NCI-H345 treated with DMSO at 0.1 percent for 48 hours (cell line): ENCODE results near the gene PRKCB.
"Not testable (repeated sequence)": the region's sequence is repeated elsewhere in the genome, so short reads cannot be mapped to it uniquely, and the experiment has no call there.

Experiments used
- DNase-seq: peaks from one replicate; lab custom pipeline; 2025; ENCODE audit not compliant: unreplicated experiment; lab: John Stamatoyannopoulos, UW

The PRKCB gene

GRCh38 chr16:24204150-24204665, 368.4 kb downstream of the PRKCB start:
- no peak for DNase-seq

GRCh38 chr16:24206926-24207325, 371.1 kb downstream of the PRKCB start:
- no peak for DNase-seq

- no peak for DNase-seq
Observed at GRCh38 chr16:24208710-24209109, 372.9 kb downstream of the PRKCB start.

GRCh38 chr16:24214992-24215391, 379.2 kb downstream of the PRKCB start:
- no peak for DNase-seq

GRCh38 chr16:24216961-24217360, 381.2 kb downstream of the PRKCB start:
- no peak for DNase-seq

GRCh38 chr16:24217461-24217860, 381.7 kb downstream of the PRKCB start:
- no peak for DNase-seq

GRCh38 chr16:24218299-24218698, 382.5 kb downstream of the PRKCB start:
- no peak for DNase-seq

GRCh38 chr16:24221219-24221618, 385.4 kb downstream of the PRKCB start:
- DNase-seq = no peak

- DNase-seq = no peak
Observed at GRCh38 chr16:24228514-24228913, 392.7 kb downstream of the PRKCB start.

- DNase-seq = no peak
Observed at GRCh38 chr16:24232936-24233335, 397.2 kb downstream of the PRKCB start.

GRCh38 chr16:24234737-24235136, 399.0 kb downstream of the PRKCB start:
- no peak for DNase-seq

- no peak for DNase-seq
Observed at GRCh38 chr16:24235806-24236205, 400.0 kb downstream of the PRKCB start.

- not testable (repeated sequence) for DNase-seq
Observed at GRCh38 chr16:24238846-24239245, 403.1 kb downstream of the PRKCB start.

- no peak for DNase-seq
Observed at GRCh38 chr16:24246911-24247607, 411.3 kb downstream of the PRKCB start.

- peak; percentile 30 for DNase-seq
Observed at GRCh38 chr16:24253192-24253591, 417.4 kb downstream of the PRKCB start.

GRCh38 chr16:24255456-24256371, 419.9 kb downstream of the PRKCB start, which contains the start of gene CACNG3:
Gene CACNG3 (plus strand): TSS chr16:24256335. CDS start chr16:24256755, 420 bp downstream.
- no peak for DNase-seq

- no peak for DNase-seq
Observed at GRCh38 chr16:24257958-24258357, 422.2 kb downstream of the PRKCB start.

- DNase-seq = no peak
Observed at GRCh38 chr16:24258791-24259190, 423.0 kb downstream of the PRKCB start.

- no peak for DNase-seq
Observed at GRCh38 chr16:24262816-24263215, 427.0 kb downstream of the PRKCB start.
